Upper lobe of left lung (tissue), 6 donors: ENCODE results near the gene CBX2. TPM values are rescaled to one million over a fixed set of nuclear protein-coding genes. Genes with fewer than 3 reads are reported as not detected.
A peak's percentile ranks its signal among the peaks of the same experiment; 100 is the strongest.

Experiments
- ATAC-seq, 2 donors: fragments of 200-7000 bp; cut with Tn5 transposase; one replicate each; pipeline ENCODE4 v1.9.1; 2022; ENCODE audit warnings: mild to moderate bottlenecking in 2 of 2, moderate library complexity in 2 of 2; ENCODE audit not compliant: low FRiP score in 2 of 2
- DNase-seq, 2 donors: peaks; one replicate each; pipeline ENCODE4 v3.0.0-alpha.2; 2019 to 2020
- H3K27ac ChIP-seq, 4 donors: fragments of 200-600 bp; sonication (generic); one replicate each; pipeline ENCODE4 v1.5.1; 2016 to 2019
- H3K27me3 ChIP-seq, 4 donors: fragments of 200-600 bp; sonication (generic); one replicate each; pipeline ENCODE4 v1.5.1; 2017 to 2019
- H3K36me3 ChIP-seq, 4 donors: fragments of 200-600 bp; sonication (generic); one replicate each; pipeline ENCODE4 v1.5.1; 2016 to 2019
- H3K4me1 ChIP-seq, 4 donors: fragments of 200-600 bp; sonication (generic); one replicate each; pipeline ENCODE4 v1.5.1; 2018 to 2019
- H3K4me3 ChIP-seq, 4 donors: fragments of 200-600 bp; sonication (generic); one replicate each; pipeline ENCODE4 v1.5.1; 2017 to 2019; ENCODE audit warnings: mild to moderate bottlenecking in 2 of 4, moderate library complexity in 1 of 4
- H3K9me3 ChIP-seq, 4 donors: fragments of 200-600 bp; sonication (generic); one replicate each; pipeline ENCODE4 v1.5.1; 2018 to 2019
- EP300 ChIP-seq, 4 donors: sonication (generic); formaldehyde crosslinking; IDR thresholded peaks; one replicate each; pipeline ENCODE4 v1.5.1; 2017; ENCODE audit warnings: antibody characterized with exemption in 4 of 4, control low read depth in 2 of 4
- POLR2A ChIP-seq, 4 donors: fragments of 450-650 bp; IDR thresholded peaks; one replicate each; pipeline ENCODE4 v1.5.1; 2016 to 2017; ENCODE audit warnings: antibody characterized with exemption in 4 of 4, mild to moderate bottlenecking in 2 of 4
- POLR2AphosphoS5 ChIP-seq, 2 donors: sonication (generic); formaldehyde crosslinking; IDR thresholded peaks; one replicate each; pipeline ENCODE4 v1.5.1; 2017; ENCODE audit warnings: antibody characterized with exemption in 2 of 2
- WGBS, 2 donors: methylation state at CpG; one replicate each; pipeline ENCODE4 v1.1.5; 2017 to 2018; 5-methylcytosine and 5-hydroxymethylcytosine counted together
- total RNA-seq, 6 donors: library from RNA; depleted of rRNA in 4 of 6; stranded (reverse); fragments of >200 nt in 4 of 6; gene quantifications; one replicate each; pipeline versions ENCODE4 v1.1.0 to v1.2.1, GENCODE V29; 2016 to 2021
- TF ChIP-seq, protein P1 (sequence below), 6 experiments: fragments of 450-650 bp in 4 of 6; fragments of 200-600 bp in 2 of 6; sonication (generic) in 2 of 6; IDR thresholded peaks; one replicate each; pipeline ENCODE4 v1.5.1; 2016 to 2019; ENCODE audit warnings: antibody characterized with exemption in 6 of 6
- donor health status: DM: no; HTN: no; CAD: no; lungs with moderate emphysema.
- donor health status: DM: no; HTN: yes; CAD: no; lungs with severe emphysema.

The CBX2 gene
- total RNA-seq, 6 donors from 2014 or later = 0.89 to 4.7 (median 1.5) TPM

DNA sequence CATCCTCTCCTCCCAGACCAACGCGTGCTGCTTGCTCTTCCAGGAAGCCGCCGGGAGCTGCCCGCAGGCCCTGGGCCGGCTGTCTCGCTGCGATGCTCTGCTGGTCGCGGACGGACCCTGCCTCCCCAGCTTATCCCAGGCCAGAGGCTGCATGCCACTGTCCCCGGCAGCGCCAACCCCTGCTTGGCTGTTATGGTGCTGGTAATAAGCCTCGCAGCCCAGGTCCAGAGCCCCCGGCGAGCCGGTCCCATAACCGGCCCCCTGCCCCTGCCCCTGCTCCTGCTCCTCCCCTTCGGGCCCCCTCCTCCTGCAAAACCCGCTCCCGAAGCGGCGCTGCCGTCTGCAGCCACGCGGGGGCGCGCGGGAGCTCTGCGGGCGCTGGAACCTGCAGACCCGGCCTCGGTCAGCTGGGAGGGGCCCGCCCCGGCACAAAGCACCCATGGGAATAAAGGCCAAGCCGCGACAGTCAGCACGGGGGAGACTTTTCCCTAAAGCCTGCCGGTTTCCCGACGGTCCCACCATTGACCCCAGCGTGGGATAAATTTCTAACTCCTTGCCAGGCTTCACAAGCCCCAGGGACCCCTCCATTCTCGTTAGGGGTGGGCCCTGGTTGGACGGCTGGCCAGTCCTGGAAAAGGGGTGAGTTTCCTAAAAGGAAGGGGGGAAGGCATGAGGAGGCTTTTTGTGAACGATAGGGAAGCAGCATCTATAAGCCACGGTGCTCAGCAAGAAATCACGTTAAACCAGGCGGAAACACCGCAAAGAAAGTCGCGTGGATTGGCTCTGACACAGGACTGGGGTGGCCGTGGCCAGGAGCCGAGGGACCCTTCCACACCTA lies 36.0 kb upstream of the CBX2 start:
- peak; percentile 74 to 96 for DNase-seq
- TF ChIP-seq, protein P1, sequence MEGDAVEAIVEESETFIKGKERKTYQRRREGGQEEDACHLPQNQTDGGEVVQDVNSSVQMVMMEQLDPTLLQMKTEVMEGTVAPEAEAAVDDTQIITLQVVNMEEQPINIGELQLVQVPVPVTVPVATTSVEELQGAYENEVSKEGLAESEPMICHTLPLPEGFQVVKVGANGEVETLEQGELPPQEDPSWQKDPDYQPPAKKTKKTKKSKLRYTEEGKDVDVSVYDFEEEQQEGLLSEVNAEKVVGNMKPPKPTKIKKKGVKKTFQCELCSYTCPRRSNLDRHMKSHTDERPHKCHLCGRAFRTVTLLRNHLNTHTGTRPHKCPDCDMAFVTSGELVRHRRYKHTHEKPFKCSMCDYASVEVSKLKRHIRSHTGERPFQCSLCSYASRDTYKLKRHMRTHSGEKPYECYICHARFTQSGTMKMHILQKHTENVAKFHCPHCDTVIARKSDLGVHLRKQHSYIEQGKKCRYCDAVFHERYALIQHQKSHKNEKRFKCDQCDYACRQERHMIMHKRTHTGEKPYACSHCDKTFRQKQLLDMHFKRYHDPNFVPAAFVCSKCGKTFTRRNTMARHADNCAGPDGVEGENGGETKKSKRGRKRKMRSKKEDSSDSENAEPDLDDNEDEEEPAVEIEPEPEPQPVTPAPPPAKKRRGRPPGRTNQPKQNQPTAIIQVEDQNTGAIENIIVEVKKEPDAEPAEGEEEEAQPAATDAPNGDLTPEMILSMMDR (IDR thresholded peaks at IDR 0.05) = peak; percentile 80 to 95 (median 86)
- TF ChIP-seq EP300 (IDR thresholded peaks at IDR 0.05) = no peak
- Histone ChIP-seq H3K4me3 (peak overlapping the region in 2 of 4 donors; percentile 3 to 10), H3K36me3 (no peaks in the 10 kb centered on the region), H3K4me1 (peaks cover 7 to 15% (median 8%) of the 10 kb centered on the region in 4 donors), H3K27ac (no peak overlapping the region), H3K9me3 (no peaks in the 10 kb centered on the region), H3K27me3 (peaks cover 0 to 17% (median 4%) of the 10 kb centered on the region in 4 donors)
- ATAC-seq = peak; percentile 49 to 73
- WGBS, 2 donors = 14 to 39% methylated on average over 15 to 35 of the region's 53 CpGs

DNA sequence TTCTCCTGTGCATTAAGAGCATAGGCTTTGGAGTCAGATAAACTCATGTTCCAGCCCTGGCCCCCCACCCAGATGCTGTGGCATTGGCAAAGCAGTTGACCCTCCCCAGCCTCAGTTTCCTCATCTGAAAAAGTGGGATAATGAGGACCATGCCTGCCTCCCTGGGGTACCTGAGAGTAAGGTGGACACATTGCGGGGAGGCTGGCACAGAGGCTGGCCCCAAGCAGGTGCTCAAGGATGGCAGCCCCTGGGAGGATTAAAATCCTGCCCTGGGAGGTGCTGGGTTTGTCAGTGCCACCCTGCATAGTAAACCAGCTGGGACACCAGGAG lies 35.4 kb upstream of the CBX2 start:
- Histone ChIP-seq H3K27ac (no peak overlapping the region), H3K4me3 (no peak overlapping the region), H3K9me3 (no peaks in the 10 kb centered on the region), H3K36me3 (no peaks in the 10 kb centered on the region), H3K27me3 (peaks cover 0 to 23% (median 9%) of the 10 kb centered on the region in 4 donors), H3K4me1 (peaks cover 7 to 20% (median 9%) of the 10 kb centered on the region in 4 donors)
- no peak for TF ChIP-seq POLR2A (IDR thresholded peaks at IDR 0.05)
- no peak for TF ChIP-seq EP300 (IDR thresholded peaks at IDR 0.05)
- TF ChIP-seq, protein P1 (IDR thresholded peaks at IDR 0.05) = no peak
- TF ChIP-seq POLR2AphosphoS5 (IDR thresholded peaks at IDR 0.05) = no peak
- no peak for DNase-seq
- ATAC-seq = no peak
- WGBS, 2 donors = 100% methylated on average over 1 of the region's 1 CpG; no CpG with 5 or more reads in 1 of the 2 donors

DNA sequence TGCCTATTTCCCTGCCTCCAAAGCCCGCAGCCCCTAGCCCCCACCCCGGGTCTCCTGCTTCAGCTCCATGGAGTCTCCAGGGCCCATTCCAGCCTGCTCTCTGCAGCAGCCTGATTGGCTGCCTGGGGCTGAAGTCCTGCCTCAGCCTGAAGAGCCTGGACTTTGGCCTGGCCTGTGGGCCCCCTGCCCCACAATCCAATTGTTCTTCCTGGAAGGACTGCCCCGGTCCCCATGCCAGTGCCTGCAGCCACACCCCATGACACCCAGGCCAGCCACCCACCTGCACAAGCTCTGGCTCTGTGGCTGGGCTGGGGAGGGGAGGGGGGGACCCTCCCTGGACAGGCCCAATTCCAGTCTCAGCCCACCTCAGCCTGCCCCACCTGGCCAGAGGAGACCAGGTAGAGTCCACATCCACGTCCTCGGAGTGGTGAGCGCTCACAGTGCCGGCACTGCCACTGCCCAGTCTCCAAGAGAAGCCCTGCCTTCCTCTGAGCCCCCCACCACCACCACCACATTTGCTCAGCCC lies 34.9 kb upstream of the CBX2 start:
- WGBS, 2 donors = 83 to 88% methylated on average over 6 to 7 of the region's 7 CpGs
- Histone ChIP-seq H3K27ac (no peak overlapping the region), H3K9me3 (no peaks in the 10 kb centered on the region), H3K36me3 (no peaks in the 10 kb centered on the region), H3K4me3 (no peak overlapping the region), H3K27me3 (peaks cover 0 to 27% (median 13%) of the 10 kb centered on the region in 4 donors), H3K4me1 (peaks cover 7 to 25% (median 11%) of the 10 kb centered on the region in 4 donors)
- no peak for ATAC-seq
- TF ChIP-seq, protein P1 (IDR thresholded peaks at IDR 0.05) = no peak
- TF ChIP-seq EP300 (IDR thresholded peaks at IDR 0.05) = no peak
- TF ChIP-seq POLR2A (IDR thresholded peaks at IDR 0.05) = no peak
- no peak for TF ChIP-seq POLR2AphosphoS5 (IDR thresholded peaks at IDR 0.05)
- no peak for DNase-seq

DNA sequence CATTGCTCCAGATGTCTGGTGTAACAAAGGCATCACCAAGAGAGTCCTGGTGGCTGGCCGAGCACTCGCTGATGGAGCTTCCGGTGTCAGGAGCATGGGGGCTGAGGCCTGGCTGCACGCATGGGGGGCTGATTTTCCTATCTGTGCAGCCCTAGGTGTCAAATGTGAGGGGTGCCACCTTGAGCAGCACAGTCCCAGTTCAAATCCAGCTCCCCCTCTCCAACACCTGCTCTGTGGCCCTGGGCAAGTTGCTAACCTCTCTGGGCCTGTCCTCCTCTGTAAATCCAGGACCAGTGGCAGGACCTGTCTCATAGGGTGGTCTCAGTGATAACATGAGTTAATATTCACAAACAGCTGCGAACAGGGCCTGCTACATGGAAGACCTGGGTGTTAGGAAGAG lies 34.3 kb upstream of the CBX2 start:
- Histone ChIP-seq H3K9me3 (no peaks in the 10 kb centered on the region), H3K4me3 (no peak overlapping the region), H3K27me3 (peaks cover 0 to 33% (median 18%) of the 10 kb centered on the region in 4 donors), H3K36me3 (no peaks in the 10 kb centered on the region), H3K4me1 (peaks cover 7 to 30% (median 13%) of the 10 kb centered on the region in 4 donors), H3K27ac (no peak overlapping the region)
- DNase-seq (no peak), ATAC-seq (no peak)
- TF ChIP-seq EP300 (IDR thresholded peaks at IDR 0.05) (no peak), POLR2A (IDR thresholded peaks at IDR 0.05) (no peak), POLR2AphosphoS5 (IDR thresholded peaks at IDR 0.05) (no peak)
- TF ChIP-seq, protein P1 (IDR thresholded peaks at IDR 0.05) = no peak
- WGBS, 2 donors = 87 to 92% methylated on average over 4 to 5 of the region's 5 CpGs
